Naive thymus-derived CD8-positive, alpha-beta T cell (primary cell): ENCODE measurements around the gene MAPK8IP2. TPM values are rescaled to one million over a fixed set of nuclear protein-coding genes. Genes with fewer than 3 reads are reported as not detected.

ENCODE experiments used
- ATAC-seq, 2 donors: fragments of 150-1000 bp; cut with Tn5 transposase in 1 of 2; sonication (Bioruptor Pico), chemical (Tn5 transposase) in 1 of 2; 1 replicate in 1 of 2; 2 replicates in 1 of 2; pipeline ENCODE4 v1.10.0; 2021; ENCODE audit warnings: mild to moderate bottlenecking in 2 of 2, moderate library complexity in 2 of 2
- POLR2A ChIA-PET: fragments of 350-600 bp; sonication (Branson Sonifier 250); formaldehyde crosslinking; loops from one replicate; lab custom pipeline; 2021; ENCODE audit warnings: antibody characterized with exemption; lab: Charles Lee
- DNase-seq, 10 donors: peaks; one replicate each; pipeline versions ENCODE4 v3.0.0 to v3.0.0-alpha.2; 2020 to 2022
- H3K27ac Mint-ChIP-seq, 10 donors: one replicate each; pipeline ENCODE4 v1.8.0; 2020 to 2022; ENCODE audit warnings: mild to moderate bottlenecking in 10 of 10, mixed read lengths in 10 of 10, moderate library complexity in 4 of 10, inconsistent platforms in 1 of 10
- H3K27me3 Mint-ChIP-seq, 5 donors: one replicate each; pipeline ENCODE4 v1.8.0; 2021 to 2022; ENCODE audit warnings: mixed read lengths in 5 of 5
- H3K36me3 Mint-ChIP-seq, 3 donors: one replicate each; pipeline ENCODE4 v1.8.0; 2020 to 2022; ENCODE audit warnings: mixed read lengths in 3 of 3, mild to moderate bottlenecking in 2 of 3, inconsistent platforms in 1 of 3
- H3K4me1 Mint-ChIP-seq, 4 donors: one replicate each; pipeline ENCODE4 v1.8.0; 2021 to 2022; ENCODE audit warnings: mixed read lengths in 4 of 4
- H3K4me3 Mint-ChIP-seq, 10 donors: one replicate each; pipeline ENCODE4 v1.8.0; 2020 to 2022; ENCODE audit warnings: mild to moderate bottlenecking in 10 of 10, mixed read lengths in 10 of 10, moderate library complexity in 6 of 10, inconsistent platforms in 1 of 10
- H3K9me3 Mint-ChIP-seq, 9 donors: one replicate each; pipeline ENCODE4 v1.8.0; 2020 to 2022; ENCODE audit warnings: mixed read lengths in 9 of 9, mild to moderate bottlenecking in 3 of 9, inconsistent platforms in 1 of 9, moderate library complexity in 1 of 9
- polyA plus RNA-seq, 3 donors: library from polyadenylated mRNA; unstranded; fragments of 300-500 nt; fragmentation: Illumina TruSeq; gene quantifications; one replicate each; pipeline ENCODE4 v1.2.3, GENCODE V29; 2021
- total RNA-seq, 8 experiments: library from RNA in 2 of 8; stranded (reverse) in 2 of 8; gene quantifications; one replicate each; pipeline ENCODE4 v1.2.3 and lab custom pipeline; 2021 to 2026

The MAPK8IP2 gene
- total and polyA plus RNA-seq, 5 experiments from 2014 or later: 0.22 to 0.62 TPM; not detected in 3

GRCh38 chr22:50584106-50585096 lies 16.2 kb upstream of the MAPK8IP2 start:
- Mint-ChIP-seq H3K36me3 (peaks cover 0 to 12% (median 0%) of the 10 kb centered on the region in 3 donors), H3K27ac (peak overlapping the region in 2 of 10 donors; percentile 28 to 56), H3K4me3 (peak overlapping the region; percentile 22 to 98 (median 91)), H3K27me3 (no peaks in the 10 kb centered on the region), H3K9me3 (no peaks in the 10 kb centered on the region), H3K4me1 (peaks cover 9 to 35% (median 28%) of the 10 kb centered on the region in 4 donors)
- POLR2A ChIA-PET: interaction anchor here (0.5 to 3.2 kb wide), 7 partner anchors 9 to 132 kb away, joined by 3 to 25 read pairs (median 6); partner anchors contain the start of genes LMF2, NCAPH2 and SYCE3
- ATAC-seq (no peak), DNase-seq (no peak)

- H3K27ac Mint-ChIP-seq: no peak overlapping the region
- ATAC-seq (no peak), DNase-seq (no peak)
- H3K27me3 Mint-ChIP-seq: no peaks in the 10 kb centered on the region
- H3K36me3 Mint-ChIP-seq: peaks cover 0 to 4% (median 0%) of the 10 kb centered on the region in 3 donors
- no peaks in the 10 kb centered on the region for H3K9me3 Mint-ChIP-seq
- H3K4me1 Mint-ChIP-seq: peaks cover 4 to 28% (median 22%) of the 10 kb centered on the region in 4 donors
- H3K4me3 Mint-ChIP-seq: peak overlapping the region in 3 of 10 donors; percentile 4 to 21 (median 14)
- POLR2A ChIA-PET: interaction anchor here (0.5 to 1.4 kb wide), 3 partner anchors 10 to 133 kb away, joined by 3 to 4 read pairs (median 4); partner anchors contain the start of genes LMF2 and NCAPH2
Observed at GRCh38 chr22:50585238-50585637, 15.4 kb upstream of the MAPK8IP2 start.

DNA sequence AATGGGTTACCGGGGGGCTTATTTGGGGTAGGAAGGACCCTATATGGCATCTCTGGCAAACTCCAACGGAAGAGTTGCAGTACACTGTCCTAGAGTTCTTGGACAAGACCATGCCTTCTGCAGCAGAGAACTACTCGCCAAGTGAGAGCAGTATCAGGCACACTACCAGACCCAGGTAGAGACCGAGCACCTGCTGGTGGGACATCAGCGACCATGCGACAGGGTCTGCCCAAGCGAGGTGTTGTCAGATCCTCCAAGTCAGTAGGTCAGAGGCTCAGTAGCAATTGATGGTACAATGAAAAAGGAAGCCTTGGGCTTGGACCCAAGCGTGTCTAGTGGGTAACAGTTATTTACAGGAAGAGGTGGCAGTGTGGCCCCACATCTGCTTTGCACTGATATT lies 14.8 kb upstream of the MAPK8IP2 start:
- no peak for ATAC-seq
- H3K4me1 Mint-ChIP-seq: peaks cover 4 to 24% (median 20%) of the 10 kb centered on the region in 4 donors
- H3K36me3 Mint-ChIP-seq: no peaks in the 10 kb centered on the region
- no peak overlapping the region for H3K4me3 Mint-ChIP-seq
- DNase-seq: no peak
- no peaks in the 10 kb centered on the region for H3K27me3 Mint-ChIP-seq
- peak overlapping the region in 1 of 10 donors; percentile 34 for H3K27ac Mint-ChIP-seq
- POLR2A ChIA-PET: interaction anchor here (0.5 kb wide), 1 partner anchor 13 kb away, joined by 8 read pairs; no protein-coding TSS in a partner anchor
- H3K9me3 Mint-ChIP-seq: no peaks in the 10 kb centered on the region

GRCh38 chr22:50586416-50586815 lies 14.2 kb upstream of the MAPK8IP2 start:
- H3K4me3 Mint-ChIP-seq: no peak overlapping the region
- no peak for DNase-seq
- no peaks in the 10 kb centered on the region for H3K9me3 Mint-ChIP-seq
- H3K36me3 Mint-ChIP-seq: no peaks in the 10 kb centered on the region
- peaks cover 4 to 22% (median 16%) of the 10 kb centered on the region in 4 donors for H3K4me1 Mint-ChIP-seq
- H3K27me3 Mint-ChIP-seq: no peaks in the 10 kb centered on the region
- POLR2A ChIA-PET: no interaction called here
- ATAC-seq: no peak
- H3K27ac Mint-ChIP-seq: no peak overlapping the region

DNA sequence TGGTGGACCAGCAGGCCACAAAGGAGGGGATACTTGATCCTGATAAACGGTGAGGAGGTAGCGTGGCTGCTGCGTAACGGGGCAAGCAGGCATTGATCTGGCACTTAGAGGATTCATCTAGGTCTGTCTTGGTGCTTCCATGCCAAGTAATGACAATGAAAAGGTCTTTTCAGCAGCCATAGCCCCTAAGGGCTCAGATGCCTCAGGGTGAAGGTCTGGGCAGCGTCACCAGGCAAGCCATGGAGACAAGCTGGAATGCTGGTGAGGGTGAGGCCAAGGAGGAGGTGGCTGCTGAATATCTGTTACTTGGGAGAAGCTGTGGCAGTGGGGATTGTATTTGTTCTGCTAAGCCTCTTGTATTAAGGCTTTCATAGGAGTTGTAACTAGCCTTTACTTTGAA lies 13.2 kb upstream of the MAPK8IP2 start:
- no peaks in the 10 kb centered on the region for H3K9me3 Mint-ChIP-seq
- peaks cover 0 to 2% (median 0%) of the 10 kb centered on the region in 3 donors for H3K36me3 Mint-ChIP-seq
- no peak overlapping the region for H3K27ac Mint-ChIP-seq
- no peak for ATAC-seq
- H3K4me1 Mint-ChIP-seq: peaks cover 4 to 15% (median 11%) of the 10 kb centered on the region in 4 donors
- no peaks in the 10 kb centered on the region for H3K27me3 Mint-ChIP-seq
- DNase-seq: no peak
- no peak overlapping the region for H3K4me3 Mint-ChIP-seq
- POLR2A ChIA-PET: interaction anchor here (0.9 to 1.1 kb wide), 2 partner anchors 10 to 22 kb away, joined by 3 to 4 read pairs; no protein-coding TSS in a partner anchor

GRCh38 chr22:50595189-50595588 lies 5.4 kb upstream of the MAPK8IP2 start:
- POLR2A ChIA-PET: no interaction called here
- peaks cover 0 to 3% (median 0%) of the 10 kb centered on the region in 9 donors for H3K9me3 Mint-ChIP-seq
- peaks cover 3 to 10% (median 7%) of the 10 kb centered on the region in 5 donors for H3K27me3 Mint-ChIP-seq
- H3K36me3 Mint-ChIP-seq: peaks cover 8 to 16% (median 9%) of the 10 kb centered on the region in 3 donors
- DNase-seq (no peak), ATAC-seq (no peak)
- H3K27ac Mint-ChIP-seq: no peak overlapping the region
- no peak overlapping the region for H3K4me3 Mint-ChIP-seq
- H3K4me1 Mint-ChIP-seq: peaks cover 0 to 6% (median 5%) of the 10 kb centered on the region in 4 donors

DNA sequence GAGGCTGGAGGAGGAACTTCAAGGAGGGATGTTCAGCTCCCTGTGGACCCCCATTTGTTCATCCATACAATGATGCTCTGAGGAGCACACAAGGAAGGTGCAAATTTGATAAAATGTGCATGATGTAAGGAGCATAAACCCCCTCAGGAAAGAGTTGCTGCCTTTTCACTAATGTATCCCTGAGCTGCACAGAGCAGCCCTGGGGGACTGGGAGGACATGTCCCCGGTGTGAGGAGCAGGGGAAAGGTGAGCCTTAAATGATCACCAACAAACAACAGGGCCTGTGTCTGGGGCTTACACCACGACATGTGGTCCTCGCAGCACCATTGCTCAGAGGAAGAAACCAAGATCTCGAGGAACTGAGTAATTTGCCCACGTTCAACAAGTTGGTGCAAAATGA lies 3.5 kb upstream of the MAPK8IP2 start:
- peaks cover 12 to 16% (median 12%) of the 10 kb centered on the region in 3 donors for H3K36me3 Mint-ChIP-seq
- POLR2A ChIA-PET: interaction anchor here (1.4 kb wide), 1 partner anchor 65 kb away, joined by 3 read pairs; no protein-coding TSS in a partner anchor
- ATAC-seq: no peak

GRCh38 chr22:50599816-50600455 lies 657 bp upstream of the MAPK8IP2 start:
- Mint-ChIP-seq H3K4me1 (peaks cover 7 to 17% (median 13%) of the 10 kb centered on the region in 4 donors), H3K27me3 (peaks cover 19 to 31% (median 24%) of the 10 kb centered on the region in 5 donors), H3K9me3 (peaks cover 0 to 5% (median 0%) of the 10 kb centered on the region in 9 donors), H3K36me3 (peaks cover 12 to 16% (median 14%) of the 10 kb centered on the region in 3 donors), H3K27ac (peak overlapping the region in 2 of 10 donors; percentile 37 to 48), H3K4me3 (peak overlapping the region; percentile 11 to 79 (median 50))
- POLR2A ChIA-PET: interaction anchor here (0.7 to 1.1 kb wide), 2 partner anchors 40 to 71 kb away, joined by 3 read pairs; no protein-coding TSS in a partner anchor
- ATAC-seq: peak; percentile 94 to 96
- DNase-seq: peak; percentile 47 to 82 (median 72)

More for the DNA sequence above, 3.5 kb upstream of the MAPK8IP2 start:
- DNase-seq: no peak
- Mint-ChIP-seq H3K4me3 (no peak overlapping the region), H3K4me1 (peaks cover 6 to 12% (median 9%) of the 10 kb centered on the region in 4 donors), H3K27ac (no peak overlapping the region), H3K27me3 (peaks cover 8 to 17% (median 14%) of the 10 kb centered on the region in 5 donors), H3K9me3 (peaks cover 0 to 5% (median 0%) of the 10 kb centered on the region in 9 donors)

GRCh38 chr22:50600967-50601668 lies 525 bp downstream of the MAPK8IP2 start:
- peaks cover 19 to 40% (median 24%) of the 10 kb centered on the region in 5 donors for H3K27me3 Mint-ChIP-seq
- DNase-seq (no peak), ATAC-seq (no peak)
- peaks cover 7 to 17% (median 13%) of the 10 kb centered on the region in 4 donors for H3K4me1 Mint-ChIP-seq
- peak overlapping the region in 2 of 10 donors; percentile 29 for H3K27ac Mint-ChIP-seq
- H3K9me3 Mint-ChIP-seq: peaks cover 0 to 5% (median 0%) of the 10 kb centered on the region in 9 donors
- H3K4me3 Mint-ChIP-seq: peak overlapping the region; percentile 52 to 84 (median 74)
- POLR2A ChIA-PET: no interaction called here
- H3K36me3 Mint-ChIP-seq: peaks cover 12 to 14% (median 13%) of the 10 kb centered on the region in 3 donors

- POLR2A ChIA-PET: no interaction called here
- Mint-ChIP-seq H3K27ac (peak overlapping the region in 3 of 10 donors; percentile 27 to 29 (median 29)), H3K36me3 (peaks cover 8 to 12% (median 9%) of the 10 kb centered on the region in 3 donors), H3K4me1 (peaks cover 7 to 17% (median 13%) of the 10 kb centered on the region in 4 donors), H3K27me3 (peaks cover 19 to 47% (median 24%) of the 10 kb centered on the region in 5 donors), H3K4me3 (peak overlapping the region; percentile 52 to 84 (median 74)), H3K9me3 (peaks cover 0 to 5% (median 0%) of the 10 kb centered on the region in 9 donors)
- no peak for DNase-seq
- ATAC-seq: no peak
Observed at GRCh38 chr22:50601669-50602337, 1.2 kb downstream of the MAPK8IP2 start.

DNA sequence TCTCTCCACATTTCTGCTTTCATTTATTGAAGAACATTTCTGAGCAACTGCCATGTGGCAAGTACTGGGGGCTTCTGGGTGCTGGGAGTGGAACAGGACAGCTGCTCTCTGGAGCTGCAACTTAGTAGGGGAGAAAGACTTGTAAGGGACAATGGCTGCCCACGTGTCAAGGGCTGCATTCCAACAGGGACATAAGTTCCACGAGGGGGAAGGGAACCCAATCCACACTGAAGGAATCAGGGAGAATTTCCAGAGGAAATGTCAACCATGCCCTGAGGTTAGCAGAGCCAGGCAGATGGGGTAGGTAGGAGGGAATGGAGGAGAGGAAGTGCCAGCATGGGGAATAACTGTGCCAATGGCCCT lies 1.7 kb downstream of the MAPK8IP2 start:
- POLR2A ChIA-PET: no interaction called here
- Mint-ChIP-seq H3K27me3 (peaks cover 20 to 52% (median 27%) of the 10 kb centered on the region in 5 donors), H3K27ac (peak overlapping the region in 1 of 10 donors; percentile 27)

More for the DNA sequence above, 1.7 kb downstream of the MAPK8IP2 start:
- peak overlapping the region in 8 of 10 donors; percentile 39 to 84 (median 74) for H3K4me3 Mint-ChIP-seq
- ATAC-seq (no peak), DNase-seq (no peak)
- peaks cover 7 to 17% (median 13%) of the 10 kb centered on the region in 4 donors for H3K4me1 Mint-ChIP-seq
- H3K36me3 Mint-ChIP-seq: peaks cover 2 to 7% (median 7%) of the 10 kb centered on the region in 3 donors
- H3K9me3 Mint-ChIP-seq: peaks cover 0 to 5% (median 0%) of the 10 kb centered on the region in 9 donors
